Keratinocyte (primary cell): ENCODE measurements around the gene ADNP2. TPM values are rescaled to one million over a fixed set of nuclear protein-coding genes. Genes with fewer than 3 reads are reported as not detected.

Source experiments
- DNase-seq: peaks from one replicate; pipeline ENCODE4 v3.0.0-alpha.2; 2011; ENCODE audit warnings: low read depth, missing footprints, low spot score
- FAIRE-seq: peaks from 2 replicates; lab custom pipeline; 2011; peaks lifted over from hg19 to GRCh38; lab: Jason Lieb, UNC
- H2AFZ ChIP-seq: 2 replicates; pipeline ENCODE4 v1.6.0; 2012; ENCODE audit warnings: low read length, control low read depth, inconsistent platforms; ENCODE audit not compliant: control insufficient read depth
- H3K27ac ChIP-seq: 2 replicates; pipeline ENCODE4 v1.5.1; 2011; ENCODE audit warnings: low read length; ENCODE audit not compliant: control insufficient read depth, insufficient read depth
- H3K27me3 ChIP-seq: 3 replicates; pipeline ENCODE4 v1.6.0; 2011; ENCODE audit warnings: low read length; ENCODE audit not compliant: control insufficient read depth, insufficient read depth; ENCODE audit errors: extremely low read depth
- H3K36me3 ChIP-seq, 2 experiments: 2 replicates in 1 of 2; 3 replicates in 1 of 2; pipeline ENCODE4 v1.5.1; 2011; ENCODE audit warnings: low read length in 2 of 2, mild to moderate bottlenecking in 1 of 2; ENCODE audit not compliant: control insufficient read depth in 2 of 2, insufficient read depth in 2 of 2; ENCODE audit errors: extremely low read depth in 1 of 2
- H3K4me1 ChIP-seq: 3 replicates; pipeline ENCODE4 v1.5.1; 2011; ENCODE audit warnings: low read length; ENCODE audit not compliant: control insufficient read depth, insufficient read depth; ENCODE audit errors: extremely low read depth
- H3K4me2 ChIP-seq: 3 replicates; pipeline ENCODE4 v1.6.0; 2011; ENCODE audit warnings: low read depth, low read length; ENCODE audit not compliant: control insufficient read depth, insufficient read depth; ENCODE audit errors: extremely low read depth
- H3K4me3 ChIP-seq, 3 experiments: fragments of 200-600 bp in 1 of 3; sonication (generic) in 1 of 3; 2 replicates in 2 of 3; 3 replicates in 1 of 3; pipeline ENCODE4 v1.5.1; 2011 to 2016; ENCODE audit warnings: low read length in 3 of 3, mild to moderate bottlenecking in 3 of 3, control low read depth in 2 of 3, inconsistent platforms in 1 of 3, low read depth in 1 of 3, mixed read lengths in 1 of 3, mixed run types in 1 of 3, moderate library complexity in 1 of 3; ENCODE audit not compliant: control insufficient read depth in 2 of 3, insufficient read depth in 2 of 3; ENCODE audit errors: extremely low read depth in 1 of 3
- H3K79me2 ChIP-seq: 2 replicates; pipeline ENCODE4 v1.6.0; 2012; ENCODE audit warnings: low read length; ENCODE audit not compliant: control insufficient read depth, insufficient read depth
- H3K9ac ChIP-seq: 3 replicates; pipeline ENCODE4 v1.6.0; 2011; ENCODE audit warnings: low read length; ENCODE audit not compliant: control insufficient read depth, insufficient read depth; ENCODE audit errors: extremely low read depth
- H3K9me1 ChIP-seq: 3 replicates; pipeline ENCODE4 v1.6.0; 2011; ENCODE audit warnings: low read length; ENCODE audit not compliant: control insufficient read depth, insufficient read depth; ENCODE audit errors: extremely low read depth
- H3K9me3 ChIP-seq: 2 replicates; pipeline ENCODE4 v1.5.1; 2012; ENCODE audit warnings: low read depth, low read length; ENCODE audit not compliant: control insufficient read depth
- H4K20me1 ChIP-seq: 3 replicates; pipeline ENCODE4 v1.6.0; 2011; ENCODE audit warnings: low read length; ENCODE audit not compliant: control insufficient read depth, insufficient read depth; ENCODE audit errors: extremely low read depth
- EZH2 ChIP-seq: IDR thresholded peaks from one replicate; pipeline ENCODE4 v1.6.1; 2012; ENCODE audit warnings: inconsistent platforms, mild to moderate bottlenecking, low read length, moderate library complexity
- dilution Hi-C: fragments of 300-500 bp; cut with MboI; formaldehyde crosslinking; loops from one replicate; pipeline ENCODE4 v1.7.0; 2020; ENCODE audit warnings: low sequenced_read_pairs; ENCODE audit not compliant: extremely low pct_ligation_motif_present
- polyA plus RNA-seq, 5 experiments: library from polyadenylated mRNA; depleted of rRNA in 3 of 5; stranded (reverse) in 3 of 5; stranded (forward) in 1 of 5; unstranded in 1 of 5; fragments of >200 nt; gene quantifications; 1 replicate in 1 of 5; 2 replicates in 3 of 5; 3 replicates in 1 of 5; pipeline versions ENCODE4 v1.2.1 to v1.2.3, GENCODE V29; 2011 to 2012; ENCODE audit warnings: missing spikeins in 2 of 5, low read depth in 1 of 5, low replicate concordance in 1 of 5
- TF ChIP-seq, protein P1 (sequence below), 3 experiments: IDR thresholded peaks in 1 of 3; conservative IDR thresholded peaks in 1 of 3; optimal IDR thresholded peaks in 1 of 3; 2 replicates in 2 of 3; 3 replicates in 1 of 3; pipeline versions ENCODE3 to v1.5.1; 2011; ENCODE audit warnings: low read length in 3 of 3, mild to moderate bottlenecking in 3 of 3, moderate library complexity in 2 of 3, control low read depth in 1 of 3, inconsistent platforms in 1 of 3; ENCODE audit not compliant: insufficient read depth in 2 of 3; ENCODE audit errors: extremely low read depth in 1 of 3

ADNP2 gene
- polyA plus RNA-seq, 1 donor (not counting 4 experiments of a cell fraction or from before 2014, with no cell fraction given) = 11.3 TPM

- Histone ChIP-seq H3K4me3 (no peak overlapping the region), H3K79me2 (peaks cover 1% of the 10 kb centered on the region), H3K9me3 (no peaks in the 10 kb centered on the region), H3K27ac (no peak overlapping the region), H3K4me2 (no peak overlapping the region), H3K27me3 (no peaks in the 10 kb centered on the region), H3K9me1 (no peaks in the 10 kb centered on the region), H3K4me1 (no peaks in the 10 kb centered on the region), H3K36me3 (peaks cover 0 to 7% of the 10 kb centered on the region in 2 experiments), H2AFZ (no peak overlapping the region), H3K9ac (no peak overlapping the region), H4K20me1 (peaks cover 2% of the 10 kb centered on the region)
- DNase-seq (no peak), FAIRE-seq (peak; percentile 76)
- TF ChIP-seq EZH2 = no peak
- TF ChIP-seq, protein P1, sequence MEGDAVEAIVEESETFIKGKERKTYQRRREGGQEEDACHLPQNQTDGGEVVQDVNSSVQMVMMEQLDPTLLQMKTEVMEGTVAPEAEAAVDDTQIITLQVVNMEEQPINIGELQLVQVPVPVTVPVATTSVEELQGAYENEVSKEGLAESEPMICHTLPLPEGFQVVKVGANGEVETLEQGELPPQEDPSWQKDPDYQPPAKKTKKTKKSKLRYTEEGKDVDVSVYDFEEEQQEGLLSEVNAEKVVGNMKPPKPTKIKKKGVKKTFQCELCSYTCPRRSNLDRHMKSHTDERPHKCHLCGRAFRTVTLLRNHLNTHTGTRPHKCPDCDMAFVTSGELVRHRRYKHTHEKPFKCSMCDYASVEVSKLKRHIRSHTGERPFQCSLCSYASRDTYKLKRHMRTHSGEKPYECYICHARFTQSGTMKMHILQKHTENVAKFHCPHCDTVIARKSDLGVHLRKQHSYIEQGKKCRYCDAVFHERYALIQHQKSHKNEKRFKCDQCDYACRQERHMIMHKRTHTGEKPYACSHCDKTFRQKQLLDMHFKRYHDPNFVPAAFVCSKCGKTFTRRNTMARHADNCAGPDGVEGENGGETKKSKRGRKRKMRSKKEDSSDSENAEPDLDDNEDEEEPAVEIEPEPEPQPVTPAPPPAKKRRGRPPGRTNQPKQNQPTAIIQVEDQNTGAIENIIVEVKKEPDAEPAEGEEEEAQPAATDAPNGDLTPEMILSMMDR (optimal IDR thresholded peaks at IDR 0.05 in 1 of 3, IDR thresholded peaks at IDR 0.05 in 1 of 3, conservative IDR thresholded peaks at IDR 0.05 in 1 of 3; ENCODE audit: extremely low read depth in 1 of 3, insufficient read depth in 2 of 3, low read length in 3 of 3) = peak; percentile 89 to 98 (median 94)
- dilution Hi-C loops = no loop called here
These were observed 48.8 kb downstream of the ADNP2 start for GRCh38 chr18:80157708-80158343.

GRCh38 chr18:80158365-80158764 is 49.3 kb downstream of the ADNP2 start:
- no peaks in the 10 kb centered on the region for H3K9me1 ChIP-seq

More at GRCh38 chr18:80158365-80158764, 49.3 kb downstream of the ADNP2 start:
- Histone ChIP-seq H3K9ac (no peak overlapping the region), H3K4me1 (no peaks in the 10 kb centered on the region), H3K79me2 (peaks cover 1% of the 10 kb centered on the region), H2AFZ (no peak overlapping the region), H3K4me3 (no peak overlapping the region), H3K27me3 (no peaks in the 10 kb centered on the region), H3K27ac (no peak overlapping the region), H4K20me1 (peaks cover 2% of the 10 kb centered on the region), H3K9me3 (no peaks in the 10 kb centered on the region), H3K36me3 (peaks cover 0 to 8% of the 10 kb centered on the region in 2 experiments), H3K4me2 (no peak overlapping the region)
- dilution Hi-C loops = no loop called here
- no peak for DNase-seq
- TF ChIP-seq EZH2 = no peak
- TF ChIP-seq, protein P1 (optimal IDR thresholded peaks at IDR 0.05 in 1 of 3, IDR thresholded peaks at IDR 0.05 in 1 of 3, conservative IDR thresholded peaks at IDR 0.05 in 1 of 3; ENCODE audit: extremely low read depth in 1 of 3, insufficient read depth in 2 of 3, low read length in 3 of 3) = no peak
- FAIRE-seq = no peak
